Astrocyte of the hippocampus (primary cell): ENCODE results near the gene SIT1.

Experiments used
- DNase-seq: peaks from one replicate; pipeline ENCODE4 v3.0.0; 2011; ENCODE audit warnings: low read depth, low spot score

The SIT1 gene

DNA sequence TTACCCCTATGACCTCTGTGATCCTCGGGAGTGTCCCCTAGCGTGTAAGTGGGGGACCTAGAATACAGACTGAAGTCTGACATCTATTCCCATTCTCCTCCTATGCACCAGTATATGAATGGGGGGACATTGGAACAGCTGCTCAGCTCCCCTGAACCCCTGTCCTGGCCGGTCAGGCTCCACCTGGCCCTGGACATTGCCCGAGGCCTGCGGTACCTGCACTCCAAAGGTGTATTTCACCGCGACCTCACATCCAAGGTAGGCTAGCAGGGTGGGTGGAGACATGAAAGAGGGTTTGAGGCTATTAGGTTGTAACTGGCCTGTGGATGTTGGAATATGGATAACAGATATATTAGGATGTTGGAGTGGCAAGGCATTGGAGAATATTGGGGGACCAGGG lies 44.0 kb downstream of the SIT1 start:
- no peak for DNase-seq

DNA sequence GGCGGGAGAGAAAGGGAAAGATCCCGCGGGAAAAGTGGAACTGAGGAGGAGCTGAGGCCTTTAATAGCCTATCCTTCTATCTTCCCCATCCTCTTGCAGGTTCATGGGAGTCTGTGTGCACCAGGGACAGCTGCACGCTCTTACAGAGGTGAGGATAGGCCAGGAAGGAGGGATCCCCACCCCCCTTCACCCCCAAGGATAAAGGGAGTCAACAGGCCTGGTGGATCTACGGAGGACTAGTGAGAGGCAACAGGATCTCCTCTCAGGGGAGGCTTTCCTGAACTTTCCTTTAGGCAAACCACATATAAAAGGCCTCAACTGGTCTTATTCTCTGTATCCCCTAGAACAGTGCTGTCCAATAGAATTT lies 44.6 kb downstream of the SIT1 start:
- DNase-seq, result peak; percentile 10

DNA sequence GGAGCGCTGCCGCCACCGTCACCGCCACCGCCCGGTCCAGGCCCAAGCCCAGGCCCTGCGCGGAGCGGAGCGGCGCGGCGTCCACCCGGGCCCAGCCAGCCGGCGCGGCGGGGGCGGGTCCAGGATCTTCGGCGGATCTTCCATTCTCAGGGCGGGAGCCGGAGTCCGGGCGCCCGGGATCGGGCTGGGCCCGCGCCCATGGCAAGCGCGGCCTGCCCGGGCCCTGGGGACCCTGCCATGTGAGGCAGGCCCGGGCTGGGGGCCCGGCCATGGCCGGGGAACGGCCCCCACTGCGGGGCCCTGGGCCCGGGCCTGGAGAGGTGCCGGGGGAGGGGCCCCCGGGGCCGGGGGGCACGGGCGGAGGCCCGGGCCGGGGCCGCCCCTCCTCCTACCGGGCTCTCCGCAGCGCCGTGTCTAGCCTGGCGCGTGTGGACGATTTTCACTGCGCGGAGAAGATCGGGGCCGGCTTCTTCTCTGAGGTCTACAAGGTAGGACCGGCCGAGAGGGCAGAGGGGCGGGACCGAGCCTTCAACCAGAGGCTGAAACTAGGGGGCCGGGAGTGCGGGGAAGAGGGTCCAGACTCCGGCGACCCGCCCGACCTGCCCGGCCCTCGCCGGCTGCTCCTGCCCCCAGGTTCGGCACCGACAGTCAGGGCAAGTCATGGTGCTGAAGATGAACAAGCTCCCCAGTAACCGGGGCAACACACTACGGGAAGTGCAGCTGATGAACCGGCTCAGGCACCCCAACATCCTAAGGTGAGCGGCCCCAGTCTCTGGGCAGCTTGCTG lies 45.2 kb downstream of the SIT1 start:
- peak; percentile 38 for DNase-seq

DNA sequence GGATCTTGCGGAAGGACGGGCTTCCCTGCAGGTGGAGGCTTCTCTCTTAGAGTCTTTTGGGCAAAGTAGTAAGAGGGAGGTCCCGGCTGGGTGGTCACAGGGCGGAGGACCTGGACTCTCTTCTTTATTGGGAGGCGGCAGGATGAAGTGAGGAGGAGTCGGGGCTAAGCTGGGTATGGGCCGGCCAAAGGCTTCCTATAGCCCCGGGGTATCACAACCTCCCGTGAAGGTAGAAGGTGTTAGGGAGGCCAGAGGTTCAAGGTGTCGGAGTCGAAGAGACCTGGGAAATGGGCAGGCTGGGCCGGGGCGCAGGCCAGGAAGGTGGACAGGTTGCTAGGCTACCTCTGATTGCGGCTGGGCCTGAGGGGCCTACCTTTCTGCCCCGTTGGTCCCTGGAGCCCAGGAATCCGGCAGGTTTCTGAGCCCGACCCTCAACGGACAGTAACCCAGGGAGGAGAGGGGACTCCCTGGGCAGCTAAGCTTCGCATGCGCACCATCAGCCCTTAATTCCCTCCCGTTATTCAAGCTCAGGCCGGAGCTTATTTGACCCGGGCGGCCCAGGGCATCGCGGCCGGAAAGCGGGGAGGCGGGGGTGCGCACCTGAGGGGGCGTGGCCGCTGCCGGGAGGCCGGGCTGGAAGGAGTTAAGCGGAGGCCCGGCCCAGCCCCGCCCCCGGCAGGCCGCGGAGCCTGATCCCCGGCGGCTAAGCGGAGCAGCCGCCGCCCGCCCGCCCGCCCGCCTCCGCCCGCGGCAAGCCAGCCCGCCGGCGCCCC lies 46.0 kb downstream of the SIT1 start, which contains the start of gene TESK1:
Gene TESK1, plus strand, starts transcription at position 685 of the 773 bp plus-strand sequence. CDS start 358 bp downstream, outside the sequence.
- peak; percentile 87 for DNase-seq

DNA sequence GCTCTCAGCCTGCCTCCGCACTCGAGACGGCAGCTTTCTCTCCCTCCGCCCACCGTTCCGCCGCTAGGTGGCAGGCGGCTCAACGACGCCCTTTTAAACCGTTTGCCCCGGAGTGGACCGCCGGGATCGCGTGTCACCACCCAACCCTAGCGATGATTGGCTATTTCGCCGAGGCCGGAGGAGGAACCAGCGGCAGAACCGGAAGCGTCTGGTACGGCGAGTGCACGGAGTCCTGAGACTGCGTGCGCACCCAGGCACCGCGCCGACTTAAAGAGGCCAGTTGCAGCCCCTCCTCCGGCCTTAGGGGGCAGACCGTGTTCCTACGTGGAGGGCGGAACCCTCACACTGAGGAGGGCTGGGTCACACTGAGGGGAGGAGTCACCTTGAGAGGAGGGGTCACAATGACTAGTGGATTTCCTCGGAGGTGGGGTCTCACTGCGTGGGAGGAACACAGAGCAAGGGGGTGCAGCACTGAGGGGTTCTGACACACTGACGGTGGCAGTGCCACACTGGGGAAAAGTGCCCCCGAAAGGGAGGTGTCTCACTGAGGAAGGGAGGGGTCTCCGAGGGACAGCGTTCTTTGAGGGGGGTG lies 46.6 kb downstream of the SIT1 start:
- DNase-seq, result peak; percentile 100

DNA sequence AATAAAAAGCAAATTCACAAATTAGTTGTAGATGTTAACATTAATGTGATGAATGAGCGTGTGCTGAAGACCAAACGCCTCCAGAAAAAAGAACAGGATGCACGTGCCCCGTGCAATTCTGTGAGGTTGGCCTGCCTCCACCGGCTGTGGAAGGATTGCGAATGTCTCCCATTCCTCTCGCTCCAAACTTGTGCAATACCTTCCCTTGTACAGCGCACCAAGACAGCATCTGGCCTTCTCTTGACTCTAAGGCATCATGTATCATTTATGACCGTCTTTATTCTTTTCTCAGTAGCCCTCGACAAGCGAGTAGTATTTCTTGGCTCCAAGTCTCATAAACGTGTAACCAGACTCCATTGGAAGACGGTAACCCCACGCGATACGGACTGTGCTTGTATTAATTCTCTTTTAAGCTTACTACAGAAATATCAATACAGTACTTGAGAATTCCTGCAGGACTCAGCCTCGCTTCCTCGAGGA lies 47.2 kb downstream of the SIT1 start:
- no peak for DNase-seq

DNA sequence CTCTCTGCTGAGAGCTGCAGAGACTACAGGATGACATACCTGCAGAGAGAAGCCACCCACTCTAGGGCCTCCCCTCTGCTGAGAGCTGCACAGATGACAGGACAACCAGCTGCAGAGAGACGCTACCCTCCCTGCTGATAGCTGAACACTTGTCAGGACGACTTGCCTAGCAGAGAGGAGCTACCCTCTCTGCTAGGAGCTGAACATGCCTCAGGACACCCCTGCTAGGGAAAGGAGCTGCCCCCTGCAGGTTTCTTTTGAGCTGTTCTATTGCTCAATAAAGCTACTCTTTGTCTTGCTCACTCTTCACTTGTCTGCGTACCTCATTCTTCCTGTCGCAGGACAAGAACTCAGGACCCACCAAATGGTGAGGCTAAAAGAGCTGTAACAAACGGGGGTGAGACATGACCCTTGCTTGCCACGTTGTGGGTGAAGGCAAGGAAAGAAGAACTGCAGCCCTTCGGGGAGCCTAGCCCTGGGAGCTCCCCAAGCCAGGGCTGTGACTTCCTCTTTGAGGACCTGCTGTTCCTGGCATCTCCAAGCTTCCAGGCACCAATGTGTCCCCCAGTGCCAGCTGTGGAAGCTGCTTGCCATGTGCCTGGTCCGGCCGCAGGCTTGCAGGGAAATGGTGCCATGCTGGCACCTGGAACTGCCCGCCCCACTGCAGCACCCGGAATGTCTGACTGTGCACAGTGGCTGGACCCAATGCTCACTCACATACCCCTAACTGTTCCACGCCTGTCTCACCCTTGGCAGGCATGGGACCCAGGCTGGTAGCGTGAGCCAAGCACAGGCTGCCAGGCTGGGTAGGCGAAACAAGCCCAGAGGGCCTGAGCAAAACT lies 50.7 kb downstream of the SIT1 start:
- no peak for DNase-seq
